ENCODE data around the gene KLHL35.

DNA sequence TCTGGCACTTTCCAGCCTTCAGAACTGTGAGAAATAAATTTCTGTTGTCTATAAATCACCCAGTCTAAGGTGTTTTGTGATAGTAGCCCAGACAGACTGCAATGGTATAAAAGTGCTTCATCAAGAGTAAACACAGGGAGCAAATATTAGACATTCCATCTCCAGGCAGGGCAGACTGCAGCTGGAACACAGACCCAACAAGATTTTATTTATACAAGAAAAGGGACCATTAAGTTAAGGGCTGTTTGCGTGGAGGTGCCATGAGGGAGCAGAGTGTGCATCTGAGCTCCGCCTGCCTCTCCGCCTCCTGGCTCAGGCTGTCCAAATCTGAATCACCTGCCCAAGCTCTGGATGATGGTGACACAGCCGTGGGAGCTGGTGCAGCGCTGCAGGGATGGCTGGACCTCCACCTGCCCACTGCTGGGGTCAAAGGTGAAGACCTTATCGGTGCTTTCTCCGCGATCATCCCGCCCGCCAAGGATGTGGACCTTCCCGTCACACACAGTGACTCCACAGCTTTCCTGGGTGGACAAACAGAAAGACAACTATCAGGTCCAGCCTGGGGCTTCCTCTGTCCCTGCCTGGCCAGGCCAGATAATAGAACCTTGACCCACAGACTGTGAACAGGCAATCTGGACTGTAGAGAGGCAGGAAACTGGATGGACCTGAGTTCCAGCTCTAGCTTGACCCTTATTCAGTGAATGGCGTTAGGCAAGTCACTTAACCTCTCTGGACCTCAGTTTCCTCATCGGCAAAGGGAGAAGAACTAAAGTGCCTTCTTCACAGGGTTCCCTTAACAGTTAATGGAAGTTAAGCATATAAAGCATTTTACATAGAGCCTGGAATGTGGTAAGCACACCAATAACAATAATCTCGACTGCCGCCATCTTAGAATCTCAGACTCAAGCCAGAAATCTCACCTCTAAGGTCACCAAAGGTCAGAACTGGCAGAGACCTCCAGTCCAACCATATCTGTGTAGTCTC lies 10.5 kb downstream of the KLHL35 start:
- TF ChIP-seq, protein P1, sequence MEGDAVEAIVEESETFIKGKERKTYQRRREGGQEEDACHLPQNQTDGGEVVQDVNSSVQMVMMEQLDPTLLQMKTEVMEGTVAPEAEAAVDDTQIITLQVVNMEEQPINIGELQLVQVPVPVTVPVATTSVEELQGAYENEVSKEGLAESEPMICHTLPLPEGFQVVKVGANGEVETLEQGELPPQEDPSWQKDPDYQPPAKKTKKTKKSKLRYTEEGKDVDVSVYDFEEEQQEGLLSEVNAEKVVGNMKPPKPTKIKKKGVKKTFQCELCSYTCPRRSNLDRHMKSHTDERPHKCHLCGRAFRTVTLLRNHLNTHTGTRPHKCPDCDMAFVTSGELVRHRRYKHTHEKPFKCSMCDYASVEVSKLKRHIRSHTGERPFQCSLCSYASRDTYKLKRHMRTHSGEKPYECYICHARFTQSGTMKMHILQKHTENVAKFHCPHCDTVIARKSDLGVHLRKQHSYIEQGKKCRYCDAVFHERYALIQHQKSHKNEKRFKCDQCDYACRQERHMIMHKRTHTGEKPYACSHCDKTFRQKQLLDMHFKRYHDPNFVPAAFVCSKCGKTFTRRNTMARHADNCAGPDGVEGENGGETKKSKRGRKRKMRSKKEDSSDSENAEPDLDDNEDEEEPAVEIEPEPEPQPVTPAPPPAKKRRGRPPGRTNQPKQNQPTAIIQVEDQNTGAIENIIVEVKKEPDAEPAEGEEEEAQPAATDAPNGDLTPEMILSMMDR (IDR thresholded peaks at IDR 0.05; ENCODE audit: low read depth, low read length, missing input control): no peak
- no peak for TF ChIP-seq NR2F2 (IDR thresholded peaks at IDR 0.05)
- TF ChIP-seq, protein P2, sequence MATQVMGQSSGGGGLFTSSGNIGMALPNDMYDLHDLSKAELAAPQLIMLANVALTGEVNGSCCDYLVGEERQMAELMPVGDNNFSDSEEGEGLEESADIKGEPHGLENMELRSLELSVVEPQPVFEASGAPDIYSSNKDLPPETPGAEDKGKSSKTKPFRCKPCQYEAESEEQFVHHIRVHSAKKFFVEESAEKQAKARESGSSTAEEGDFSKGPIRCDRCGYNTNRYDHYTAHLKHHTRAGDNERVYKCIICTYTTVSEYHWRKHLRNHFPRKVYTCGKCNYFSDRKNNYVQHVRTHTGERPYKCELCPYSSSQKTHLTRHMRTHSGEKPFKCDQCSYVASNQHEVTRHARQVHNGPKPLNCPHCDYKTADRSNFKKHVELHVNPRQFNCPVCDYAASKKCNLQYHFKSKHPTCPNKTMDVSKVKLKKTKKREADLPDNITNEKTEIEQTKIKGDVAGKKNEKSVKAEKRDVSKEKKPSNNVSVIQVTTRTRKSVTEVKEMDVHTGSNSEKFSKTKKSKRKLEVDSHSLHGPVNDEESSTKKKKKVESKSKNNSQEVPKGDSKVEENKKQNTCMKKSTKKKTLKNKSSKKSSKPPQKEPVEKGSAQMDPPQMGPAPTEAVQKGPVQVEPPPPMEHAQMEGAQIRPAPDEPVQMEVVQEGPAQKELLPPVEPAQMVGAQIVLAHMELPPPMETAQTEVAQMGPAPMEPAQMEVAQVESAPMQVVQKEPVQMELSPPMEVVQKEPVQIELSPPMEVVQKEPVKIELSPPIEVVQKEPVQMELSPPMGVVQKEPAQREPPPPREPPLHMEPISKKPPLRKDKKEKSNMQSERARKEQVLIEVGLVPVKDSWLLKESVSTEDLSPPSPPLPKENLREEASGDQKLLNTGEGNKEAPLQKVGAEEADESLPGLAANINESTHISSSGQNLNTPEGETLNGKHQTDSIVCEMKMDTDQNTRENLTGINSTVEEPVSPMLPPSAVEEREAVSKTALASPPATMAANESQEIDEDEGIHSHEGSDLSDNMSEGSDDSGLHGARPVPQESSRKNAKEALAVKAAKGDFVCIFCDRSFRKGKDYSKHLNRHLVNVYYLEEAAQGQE (IDR thresholded peaks at IDR 0.05): no peak
- TF ChIP-seq, protein P3, sequence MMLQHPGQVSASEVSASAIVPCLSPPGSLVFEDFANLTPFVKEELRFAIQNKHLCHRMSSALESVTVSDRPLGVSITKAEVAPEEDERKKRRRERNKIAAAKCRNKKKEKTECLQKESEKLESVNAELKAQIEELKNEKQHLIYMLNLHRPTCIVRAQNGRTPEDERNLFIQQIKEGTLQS (IDR thresholded peaks at IDR 0.05): no peak
- TF ChIP-seq SP1 (IDR thresholded peaks at IDR 0.05): peak; percentile 32
- no peak for TF ChIP-seq TAF1 (conservative IDR thresholded peaks at IDR 0.05)
- no peak for TF ChIP-seq GABPA (IDR thresholded peaks at IDR 0.05 in 1 of 2, conservative IDR thresholded peaks at IDR 0.05 in 1 of 2)
- TF ChIP-seq, protein P4, sequence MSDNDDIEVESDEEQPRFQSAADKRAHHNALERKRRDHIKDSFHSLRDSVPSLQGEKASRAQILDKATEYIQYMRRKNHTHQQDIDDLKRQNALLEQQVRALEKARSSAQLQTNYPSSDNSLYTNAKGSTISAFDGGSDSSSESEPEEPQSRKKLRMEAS (IDR thresholded peaks at IDR 0.05): no peak
- TF ChIP-seq YY1 (IDR thresholded peaks at IDR 0.05): peak; percentile 65
- TF ChIP-seq JUND (IDR thresholded peaks at IDR 0.05): peak in 1 of 2 donors; percentile 23
- peak; percentile 27 for TF ChIP-seq FOXA1 (IDR thresholded peaks at IDR 0.05)

Measured in liver (tissue), 3 donors.